HG02981 (cell line): ENCODE data around the gene PRR33.
A peak's percentile ranks its signal among the peaks of the same experiment; 100 is the strongest.

Experiments used
- ATAC-seq: cut with Tn5 transposase; IDR thresholded peaks from one replicate; pipeline ENCODE4 v1.9.1; 2021; ENCODE audit warnings: mild to moderate bottlenecking, moderate library complexity; ENCODE audit not compliant: unreplicated experiment

The PRR33 gene

GRCh38 chr11:1852877-1853276, 38.8 kb downstream of the PRR33 start, which contains the start of gene LSP1:
LSP1 (plus strand) TSS chr11:1853084; CDS start chr11:1853145, 61 bp downstream.
- peak; percentile 32 for ATAC-seq

- ATAC-seq: no peak
These were observed 39.3 kb downstream of the PRR33 start for GRCh38 chr11:1852271-1852876.

GRCh38 chr11:1851468-1852180, 40.1 kb downstream of the PRR33 start:
- ATAC-seq: no peak

- no peak for ATAC-seq
These were observed 42.9 kb downstream of the PRR33 start for GRCh38 chr11:1848640-1849430.

GRCh38 chr11:1847926-1848639, 43.6 kb downstream of the PRR33 start:
- no peak for ATAC-seq

- no peak for ATAC-seq
These were observed 44.5 kb downstream of the PRR33 start for GRCh38 chr11:1847006-1847735.

GRCh38 chr11:1846453-1846932, 45.2 kb downstream of the PRR33 start:
- ATAC-seq: no peak

GRCh38 chr11:1845561-1846452, 45.9 kb downstream of the PRR33 start:
- no peak for ATAC-seq

GRCh38 chr11:1845095-1845429, 46.6 kb downstream of the PRR33 start:
- ATAC-seq: no peak

- no peak for ATAC-seq
These were observed 47.2 kb downstream of the PRR33 start for GRCh38 chr11:1844221-1845094.

- no peak for ATAC-seq
These were observed 47.9 kb downstream of the PRR33 start for GRCh38 chr11:1843796-1844195.

- ATAC-seq: no peak
These were observed 48.6 kb downstream of the PRR33 start for GRCh38 chr11:1843098-1843473.

- ATAC-seq: no peak
These were observed 49.3 kb downstream of the PRR33 start for GRCh38 chr11:1842149-1843097.

GRCh38 chr11:1841511-1842148, 50.1 kb downstream of the PRR33 start:
- no peak for ATAC-seq

GRCh38 chr11:1840780-1841480, 50.8 kb downstream of the PRR33 start:
- no peak for ATAC-seq
